Measurements from ENCODE around the gene CBX8. TPM values are rescaled to one million over a fixed set of nuclear protein-coding genes. Genes with fewer than 3 reads are reported as not detected.

Gene CBX8
- total and polyA plus RNA-seq, 2 experiments from 2014 or later, result 6.5 to 8.6 TPM

GRCh38 chr17:79784353-79785016, 12.4 kb downstream of the CBX8 start:
- Histone ChIP-seq H3K9me3 (ENCODE audit: low read depth) (no peaks in the 10 kb centered on the region), H3K4me1 (ENCODE audit: insufficient read depth) (peaks cover 8% of the 10 kb centered on the region), H3K79me2 (peaks cover 12% of the 10 kb centered on the region), H2AFZ (no peak overlapping the region), H3K36me3 (replicated peaks; ENCODE audit: insufficient read depth, low read depth) (no peaks in the 10 kb centered on the region), H4K20me1 (ENCODE audit: insufficient read depth, poor library complexity, severe bottlenecking) (peaks cover 10% of the 10 kb centered on the region), H3K27ac (no peak overlapping the region), H3K9me2 (replicated peaks; ENCODE audit: insufficient read depth) (no peaks in the 10 kb centered on the region), H3K27me3 (peaks cover 27% of the 10 kb centered on the region), H3K4me3 (no peak overlapping the region), H3K4me2 (no peak overlapping the region)
- DNase-seq (ENCODE audit: low spot score), result no peak
- WGBS (ENCODE audit: low lambda C conversion rate, missing lambda C conversion rate), result 95% methylated on average over 26 of the region's 31 CpGs
- TF ChIP-seq CTCF (IDR thresholded peaks at IDR 0.05; ENCODE audit: poor library complexity), result no peak

GRCh38 chr17:79783891-79784290, 13.0 kb downstream of the CBX8 start:
- Histone ChIP-seq H3K9me2 (replicated peaks; ENCODE audit: insufficient read depth) (no peaks in the 10 kb centered on the region), H3K4me3 (no peak overlapping the region), H3K4me1 (ENCODE audit: insufficient read depth) (peaks cover 11% of the 10 kb centered on the region), H3K27ac (no peak overlapping the region), H3K4me2 (no peak overlapping the region), H4K20me1 (ENCODE audit: insufficient read depth, poor library complexity, severe bottlenecking) (peaks cover 16% of the 10 kb centered on the region), H3K27me3 (peaks cover 21% of the 10 kb centered on the region), H3K79me2 (peaks cover 18% of the 10 kb centered on the region), H2AFZ (no peak overlapping the region), H3K36me3 (replicated peaks; ENCODE audit: insufficient read depth, low read depth) (no peaks in the 10 kb centered on the region), H3K9me3 (ENCODE audit: low read depth) (no peaks in the 10 kb centered on the region)
- no peak for DNase-seq (ENCODE audit: low spot score)
- TF ChIP-seq EZH2phosphoT487 (IDR thresholded peaks at IDR 0.05; ENCODE audit: low read depth, severe bottlenecking, unreplicated experiment) (no peak), CTCF (IDR thresholded peaks at IDR 0.05; ENCODE audit: poor library complexity) (no peak), EZH2 (IDR thresholded peaks at IDR 0.05; ENCODE audit: borderline replicate concordance) (no peak)
- 98% methylated on average over 18 of the region's 18 CpGs for whole genome bisulfite sequencing (ENCODE audit: low lambda C conversion rate, missing lambda C conversion rate)

GRCh38 chr17:79781736-79782575, 14.9 kb downstream of the CBX8 start:
- Histone ChIP-seq H3K27ac (no peak overlapping the region), H3K4me1 (ENCODE audit: insufficient read depth) (peaks cover 18% of the 10 kb centered on the region), H3K36me3 (replicated peaks; ENCODE audit: insufficient read depth, low read depth) (no peaks in the 10 kb centered on the region), H3K79me2 (peaks cover 25% of the 10 kb centered on the region), H2AFZ (no peak overlapping the region), H3K27me3 (peaks cover 3% of the 10 kb centered on the region), H3K9me3 (ENCODE audit: low read depth) (no peaks in the 10 kb centered on the region), H4K20me1 (ENCODE audit: insufficient read depth, poor library complexity, severe bottlenecking) (peaks cover 16% of the 10 kb centered on the region), H3K4me2 (no peak overlapping the region), H3K9me2 (replicated peaks; ENCODE audit: insufficient read depth) (no peaks in the 10 kb centered on the region), H3K4me3 (no peak overlapping the region)
- DNase-seq (ENCODE audit: low spot score), result no peak
- no peak for TF ChIP-seq EZH2phosphoT487 (IDR thresholded peaks at IDR 0.05; ENCODE audit: low read depth, severe bottlenecking, unreplicated experiment)
- no peak for TF ChIP-seq CTCF (IDR thresholded peaks at IDR 0.05; ENCODE audit: poor library complexity)
- TF ChIP-seq EZH2 (IDR thresholded peaks at IDR 0.05; ENCODE audit: borderline replicate concordance), result no peak
- WGBS (ENCODE audit: low lambda C conversion rate, missing lambda C conversion rate), result 93% methylated on average over 22 of the region's 27 CpGs
